Measurements from ENCODE around the gene ROM1.

- TF ChIP-seq CTCF (IDR thresholded peaks at IDR 0.05) (no peak), REST (IDR thresholded peaks at IDR 0.05; ENCODE audit: insufficient read depth in 1 of 2, low read depth in 2 of 2, low read length in 1 of 2) (no peak), POLR2AphosphoS5 (IDR thresholded peaks at IDR 0.05; ENCODE audit: low read depth, low read length) (no peak)
Measured at GRCh38 chr11:62608776-62609175, 4.3 kb upstream of the ROM1 start.

All from Panc1 (cell line).